Measurements from ENCODE around the gene NETO2. TPM values are rescaled to one million over a fixed set of nuclear protein-coding genes. Genes with fewer than 3 reads are reported as not detected.

The NETO2 gene
- total RNA-seq, 1 experiment from 2014 or later: 28.6 TPM

DNA sequence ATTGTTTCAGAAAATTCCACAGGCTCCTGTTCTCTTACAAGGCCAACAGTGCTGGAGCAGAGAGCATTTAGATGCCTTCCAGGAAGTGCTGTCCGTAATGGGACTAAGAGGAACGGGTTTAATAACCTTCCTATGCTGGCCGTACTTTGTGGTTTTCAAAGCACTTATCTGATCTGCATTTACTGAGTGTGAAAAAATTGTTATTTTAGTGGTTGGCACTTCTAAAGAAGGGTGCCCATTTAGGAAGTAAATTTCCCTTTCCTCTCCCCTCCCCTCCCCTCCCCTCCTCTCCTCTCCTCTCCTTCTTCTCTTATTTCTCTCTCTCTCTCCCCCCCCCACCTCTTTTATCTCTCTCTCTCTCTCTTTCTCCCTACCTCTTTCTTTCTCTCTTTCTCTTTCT lies 98.3 kb downstream of the NETO2 start:
- H3K4me1 ChIP-seq (ENCODE audit: insufficient read depth, low read length): no peaks in the 10 kb centered on the region; the same call in 1 of the 2 replicates
- no peak overlapping the region for H3K14ac ChIP-seq (ENCODE audit: insufficient read depth, low read length)
- H3K27me3 ChIP-seq (ENCODE audit: insufficient read depth, low read length): no peaks in the 10 kb centered on the region
- H3K9me3 ChIP-seq (ENCODE audit: control insufficient read depth, low read depth, low read length): no peaks in the 10 kb centered on the region
- Mint-ChIP-seq H3K4me1 (peaks cover 9 to 15% of the 10 kb centered on the region in 2 experiments), H3K27me3 (ENCODE audit: low read depth) (no peaks in the 10 kb centered on the region; the same call in 1 of the 2 replicates), H3K27ac (no peak overlapping the region; a peak in 1 of 7 replicates), H3K9me3 (no peaks in the 10 kb centered on the region), H3K4me3 (no peak overlapping the region), H3K36me3 (ENCODE audit: insufficient read depth in 1 of 3, low read depth in 3 of 3) (no peaks in the 10 kb centered on the region)
- H3K23ac ChIP-seq (ENCODE audit: insufficient read length, low read depth, low read length): no peak overlapping the region
- no peak overlapping the region for H4K8ac ChIP-seq (replicated peaks; ENCODE audit: insufficient read length, low read depth, low read length)
- no peak overlapping the region for H3K9ac ChIP-seq (ENCODE audit: extremely low read depth, insufficient read length, low read length)
- no peak overlapping the region for H2AK5ac ChIP-seq (ENCODE audit: insufficient read length, low read length)
- no peak overlapping the region for H3K18ac ChIP-seq (ENCODE audit: insufficient read length, low read depth, low read length)
- H3K56ac ChIP-seq (ENCODE audit: insufficient read length, low read depth, low read length): no peak overlapping the region
- no peak overlapping the region for H2BK15ac ChIP-seq (ENCODE audit: low read depth, low read length)
- no peaks in the 10 kb centered on the region for H3K23me2 ChIP-seq (ENCODE audit: insufficient read length, low read depth, low read length, poor library complexity, severe bottlenecking)
- no peak overlapping the region for H2AFZ ChIP-seq (ENCODE audit: low read length)
- no CpG with 5 or more reads among the region's 3 CpGs for WGBS (ENCODE audit: extremely low coverage, insufficient read length, low lambda C conversion rate)
- DNase-seq: no peak
- H3K4ac ChIP-seq (ENCODE audit: low read depth, low read length): no peak overlapping the region
- no peak overlapping the region for H3K27ac ChIP-seq (ENCODE audit: insufficient read length, low read depth, low read length)
- H4K20me1 ChIP-seq (ENCODE audit: control insufficient read depth, insufficient read depth, insufficient read length): no peaks in the 10 kb centered on the region
- no peak overlapping the region for H4K5ac ChIP-seq (ENCODE audit: insufficient read length, low read depth, low read length)
- H2BK12ac ChIP-seq (ENCODE audit: insufficient read length, low read depth, low read length): no peak overlapping the region
- no peak overlapping the region for H3K4me2 ChIP-seq (ENCODE audit: insufficient read depth, insufficient read length, low read length)
- no peak overlapping the region for H2BK5ac ChIP-seq (ENCODE audit: insufficient read length, low read length)
- no peak overlapping the region for H4K91ac ChIP-seq (ENCODE audit: insufficient read length, low read depth, low read length)
- no peaks in the 10 kb centered on the region for H3K79me1 ChIP-seq (ENCODE audit: insufficient read depth, low read depth, low read length, poor library complexity, severe bottlenecking)
- H3T11ph ChIP-seq (ENCODE audit: low read length): no peak overlapping the region
- H2BK120ac ChIP-seq (ENCODE audit: low read depth, low read length, poor library complexity, severe bottlenecking): no peak overlapping the region
- TF ChIP-seq, protein P1, sequence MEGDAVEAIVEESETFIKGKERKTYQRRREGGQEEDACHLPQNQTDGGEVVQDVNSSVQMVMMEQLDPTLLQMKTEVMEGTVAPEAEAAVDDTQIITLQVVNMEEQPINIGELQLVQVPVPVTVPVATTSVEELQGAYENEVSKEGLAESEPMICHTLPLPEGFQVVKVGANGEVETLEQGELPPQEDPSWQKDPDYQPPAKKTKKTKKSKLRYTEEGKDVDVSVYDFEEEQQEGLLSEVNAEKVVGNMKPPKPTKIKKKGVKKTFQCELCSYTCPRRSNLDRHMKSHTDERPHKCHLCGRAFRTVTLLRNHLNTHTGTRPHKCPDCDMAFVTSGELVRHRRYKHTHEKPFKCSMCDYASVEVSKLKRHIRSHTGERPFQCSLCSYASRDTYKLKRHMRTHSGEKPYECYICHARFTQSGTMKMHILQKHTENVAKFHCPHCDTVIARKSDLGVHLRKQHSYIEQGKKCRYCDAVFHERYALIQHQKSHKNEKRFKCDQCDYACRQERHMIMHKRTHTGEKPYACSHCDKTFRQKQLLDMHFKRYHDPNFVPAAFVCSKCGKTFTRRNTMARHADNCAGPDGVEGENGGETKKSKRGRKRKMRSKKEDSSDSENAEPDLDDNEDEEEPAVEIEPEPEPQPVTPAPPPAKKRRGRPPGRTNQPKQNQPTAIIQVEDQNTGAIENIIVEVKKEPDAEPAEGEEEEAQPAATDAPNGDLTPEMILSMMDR (conservative IDR thresholded peaks at IDR 0.05): no peak
- no peaks in the 10 kb centered on the region for H3K79me2 ChIP-seq (ENCODE audit: insufficient read depth, low read length)
- no peak overlapping the region for H2BK20ac ChIP-seq (ENCODE audit: low read depth, low read length, poor library complexity, severe bottlenecking)

All from H9 (cell line).